OCI-LY3 (cell line): ENCODE data around the gene CDH23.

ENCODE experiments used
- H2AFZ ChIP-seq: fragments of 200-600, 300-600 bp; shearing (Covaris generic); 2 replicates; pipeline ENCODE4 v1.6.0; 2014; ENCODE audit warnings: antibody characterized with exemption, low read depth, low read length
- H3K27ac ChIP-seq: fragments of 200-600, 300-600 bp; sonication (generic); 2 replicates; pipeline ENCODE4 v1.5.1; 2014; ENCODE audit warnings: mild to moderate bottlenecking, low read length, moderate library complexity, mixed read lengths
- H3K27me3 ChIP-seq: fragments of 200-600, 300-600 bp; sonication (generic); 2 replicates; pipeline ENCODE4 v1.6.1; 2014; ENCODE audit warnings: low read depth, low read length, mixed read lengths
- H3K36me3 ChIP-seq: fragments of 200-600, 300-600 bp; sonication (generic); replicated peaks from 2 replicates; pipeline ENCODE3; 2014; ENCODE audit warnings: low read depth, low read length, mixed read lengths
- H3K4me1 ChIP-seq: fragments of 300-600, 200-600 bp; sonication (generic); 2 replicates; pipeline ENCODE4 v1.6.1; 2014; ENCODE audit warnings: low read length, mixed read lengths
- H3K4me2 ChIP-seq: fragments of 200-600, 300-600 bp; sonication (generic); 2 replicates; pipeline ENCODE4 v1.6.1; 2014; ENCODE audit warnings: low read length, mixed read lengths
- H3K4me3 ChIP-seq: fragments of 300-600, 200-600 bp; sonication (generic); 2 replicates; pipeline ENCODE4 v1.5.1; 2014; ENCODE audit warnings: antibody characterized with exemption, mild to moderate bottlenecking, low read length, moderate library complexity
- H3K79me2 ChIP-seq: fragments of 300-600, 200-600 bp; shearing (Covaris generic); 2 replicates; pipeline ENCODE4 v1.6.1; 2014; ENCODE audit warnings: mild to moderate bottlenecking, low read length, mixed read lengths
- H3K9ac ChIP-seq: fragments of 300-600, 200-600 bp; shearing (Covaris generic); 2 replicates; pipeline ENCODE4 v1.6.0; 2014; ENCODE audit warnings: mild to moderate bottlenecking, low read length, moderate library complexity
- H3K9me3 ChIP-seq: fragments of 200-600, 300-600 bp; shearing (Covaris generic); 2 replicates; pipeline ENCODE4 v1.6.1; 2014; ENCODE audit warnings: low read length, mixed read lengths; ENCODE audit not compliant: insufficient read depth
- H4K20me1 ChIP-seq: fragments of 200-600, 300-600 bp; sonication (generic); 2 replicates; pipeline ENCODE4 v1.6.1; 2016; ENCODE audit warnings: low read length, mixed read lengths; ENCODE audit not compliant: insufficient read depth
- EZH2phosphoT487 ChIP-seq: fragments of 200-600 bp; shearing (Covaris generic); IDR thresholded peaks from 2 replicates; pipeline ENCODE4 v1.6.1; 2018; ENCODE audit warnings: antibody characterized with exemption, mixed run types, low read depth
- TF ChIP-seq, protein P1 (sequence below): fragments of 200-600, 300-600 bp; sonication (generic); IDR thresholded peaks from 2 replicates; pipeline ENCODE4 v1.5.1; 2014; ENCODE audit warnings: antibody characterized with exemption, low read length, low read depth

The CDH23 gene

DNA sequence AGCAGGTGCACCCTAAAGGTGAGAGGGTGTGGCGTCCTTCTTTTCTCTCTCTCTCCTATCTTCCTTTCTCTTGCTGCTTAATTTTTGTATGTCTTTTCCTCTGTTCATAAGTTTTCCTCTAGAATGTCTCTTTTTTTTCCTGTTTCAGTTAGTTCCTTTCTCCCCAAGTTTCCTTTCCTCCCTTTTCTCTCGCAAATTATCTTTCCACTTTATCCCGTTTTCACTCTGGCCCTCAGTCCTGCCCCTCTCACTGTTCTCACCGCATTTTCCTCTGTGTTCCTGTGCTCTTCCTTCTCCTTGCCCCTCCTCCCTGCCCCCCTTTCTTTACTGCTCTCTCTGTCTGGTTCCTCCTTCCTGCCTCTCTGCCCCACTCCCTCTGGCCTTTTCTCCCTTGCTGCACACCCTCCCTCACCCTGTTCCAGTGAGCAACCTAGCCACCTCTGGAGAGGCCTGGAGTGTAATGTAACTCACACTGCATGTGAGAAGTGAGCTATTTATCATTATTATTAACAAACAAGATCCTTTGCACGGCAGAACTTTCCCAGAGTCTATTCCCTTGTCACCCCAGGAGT, 164.4 kb downstream of the CDH23 start:
- no peak overlapping the region for H3K9ac ChIP-seq
- TF ChIP-seq, protein P1, sequence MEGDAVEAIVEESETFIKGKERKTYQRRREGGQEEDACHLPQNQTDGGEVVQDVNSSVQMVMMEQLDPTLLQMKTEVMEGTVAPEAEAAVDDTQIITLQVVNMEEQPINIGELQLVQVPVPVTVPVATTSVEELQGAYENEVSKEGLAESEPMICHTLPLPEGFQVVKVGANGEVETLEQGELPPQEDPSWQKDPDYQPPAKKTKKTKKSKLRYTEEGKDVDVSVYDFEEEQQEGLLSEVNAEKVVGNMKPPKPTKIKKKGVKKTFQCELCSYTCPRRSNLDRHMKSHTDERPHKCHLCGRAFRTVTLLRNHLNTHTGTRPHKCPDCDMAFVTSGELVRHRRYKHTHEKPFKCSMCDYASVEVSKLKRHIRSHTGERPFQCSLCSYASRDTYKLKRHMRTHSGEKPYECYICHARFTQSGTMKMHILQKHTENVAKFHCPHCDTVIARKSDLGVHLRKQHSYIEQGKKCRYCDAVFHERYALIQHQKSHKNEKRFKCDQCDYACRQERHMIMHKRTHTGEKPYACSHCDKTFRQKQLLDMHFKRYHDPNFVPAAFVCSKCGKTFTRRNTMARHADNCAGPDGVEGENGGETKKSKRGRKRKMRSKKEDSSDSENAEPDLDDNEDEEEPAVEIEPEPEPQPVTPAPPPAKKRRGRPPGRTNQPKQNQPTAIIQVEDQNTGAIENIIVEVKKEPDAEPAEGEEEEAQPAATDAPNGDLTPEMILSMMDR, result no peak
- no peak for TF ChIP-seq EZH2phosphoT487
- no peaks in the 10 kb centered on the region for H3K4me1 ChIP-seq
- H3K27me3 ChIP-seq, result 0 out of 2 replicates have a peak, but pooled peaks cover 6% of the 10 kb centered on the region
- no peak overlapping the region for H3K27ac ChIP-seq
- H3K36me3 ChIP-seq, result no peaks in the 10 kb centered on the region
- no peaks in the 10 kb centered on the region for H3K79me2 ChIP-seq
- H4K20me1 ChIP-seq, result no peaks in the 10 kb centered on the region
- H3K4me2 ChIP-seq, result no peak overlapping the region
- no peak overlapping the region for H2AFZ ChIP-seq
- H3K9me3 ChIP-seq, result no peaks in the 10 kb centered on the region
- H3K4me3 ChIP-seq, result no peak overlapping the region

DNA sequence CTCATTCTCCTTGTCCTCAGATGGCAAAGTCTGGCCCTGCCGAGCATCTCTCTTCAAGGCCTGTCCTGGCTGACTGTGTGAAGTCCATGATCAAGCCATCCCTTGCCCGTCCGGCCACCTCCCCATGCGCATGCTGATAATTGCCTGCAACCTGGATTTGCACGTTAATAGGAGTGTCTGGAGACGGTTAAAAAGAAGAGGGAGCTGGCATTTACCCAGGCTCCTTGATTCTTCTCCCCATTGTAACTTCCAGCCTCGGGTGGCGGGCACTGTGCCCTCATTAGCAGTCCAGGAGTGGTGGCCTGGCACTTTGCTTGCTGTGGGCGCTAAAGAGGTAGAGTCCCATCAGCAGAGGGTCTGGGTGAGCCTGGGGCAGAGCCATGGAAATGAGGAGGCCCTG, 165.5 kb downstream of the CDH23 start:
- Histone ChIP-seq H3K4me2 (no peak overlapping the region), H3K9me3 (no peaks in the 10 kb centered on the region), H3K4me3 (no peak overlapping the region), H3K4me1 (no peaks in the 10 kb centered on the region), H2AFZ (no peak overlapping the region), H4K20me1 (no peaks in the 10 kb centered on the region), H3K9ac (no peak overlapping the region), H3K27ac (no peak overlapping the region), H3K27me3 (0 out of 2 replicates have a peak, but pooled peaks cover 6% of the 10 kb centered on the region), H3K79me2 (no peaks in the 10 kb centered on the region), H3K36me3 (no peaks in the 10 kb centered on the region)
- TF ChIP-seq, protein P1, result no peak
- TF ChIP-seq EZH2phosphoT487, result no peak

DNA sequence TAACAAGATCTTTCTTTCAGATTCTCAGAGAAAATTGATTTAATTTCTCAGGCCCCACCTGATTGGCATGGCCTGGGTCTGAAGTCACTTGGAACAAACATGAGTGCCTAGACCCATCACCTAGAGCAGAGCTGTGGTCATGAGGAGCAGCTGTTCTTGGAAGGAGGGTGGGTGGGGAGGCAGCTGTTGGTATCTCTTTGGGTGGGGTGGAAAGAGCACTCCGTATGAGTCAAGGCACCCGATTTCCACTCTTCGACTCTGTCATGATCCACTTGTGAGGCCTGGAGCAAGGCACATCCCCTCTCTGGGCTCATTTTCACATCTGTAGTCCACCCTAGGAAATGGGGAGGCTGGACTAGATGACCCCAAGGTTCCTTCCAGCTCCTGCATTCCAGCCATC, 166.2 kb downstream of the CDH23 start:
- H3K4me2 ChIP-seq, result no peak overlapping the region
- no peaks in the 10 kb centered on the region for H3K36me3 ChIP-seq
- H3K9me3 ChIP-seq, result no peaks in the 10 kb centered on the region

DNA sequence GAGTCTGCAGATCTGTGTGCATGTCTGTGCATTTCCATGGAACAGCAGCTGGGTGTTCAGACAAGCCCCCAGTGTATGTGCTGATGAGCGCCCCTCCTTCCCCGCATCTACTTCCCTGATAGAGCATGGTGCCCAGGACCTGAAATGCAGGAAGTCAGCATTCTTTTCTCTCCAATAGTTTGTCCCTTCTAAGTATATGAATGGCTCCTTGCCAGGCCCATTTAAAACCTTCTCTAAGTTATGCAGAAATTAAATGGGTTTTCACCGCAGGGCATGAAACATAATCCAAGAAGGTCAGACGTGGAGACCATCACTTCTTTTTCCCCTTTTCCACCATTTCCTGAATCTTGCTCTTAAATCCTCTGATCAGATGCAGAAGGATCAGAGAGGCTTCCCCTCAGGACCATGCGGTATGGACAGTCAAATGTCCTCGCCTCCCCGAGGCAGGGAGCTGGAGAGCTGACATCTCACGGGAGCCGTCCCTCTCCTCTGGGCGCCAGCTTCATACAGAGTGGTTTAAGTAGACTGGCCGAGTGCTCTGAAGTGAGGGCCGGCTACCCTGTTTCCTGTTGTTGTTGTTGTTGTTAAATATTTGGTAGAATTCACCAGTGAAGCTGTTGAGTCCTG, 167.6 kb downstream of the CDH23 start:
- Histone ChIP-seq H2AFZ (no peak overlapping the region), H3K9me3 (no peaks in the 10 kb centered on the region), H3K36me3 (no peaks in the 10 kb centered on the region), H4K20me1 (no peaks in the 10 kb centered on the region), H3K27ac (no peak overlapping the region), H3K79me2 (no peaks in the 10 kb centered on the region), H3K4me2 (no peak overlapping the region), H3K27me3 (0 out of 2 replicates have a peak, but pooled peaks cover 6% of the 10 kb centered on the region), H3K4me3 (no peak overlapping the region), H3K4me1 (no peaks in the 10 kb centered on the region), H3K9ac (no peak overlapping the region)
- TF ChIP-seq, protein P1, result no peak
- TF ChIP-seq EZH2phosphoT487, result no peak

More for the DNA sequence above, 166.2 kb downstream of the CDH23 start:
- H3K4me1 ChIP-seq, result no peaks in the 10 kb centered on the region
- no peak overlapping the region for H2AFZ ChIP-seq
- 0 out of 2 replicates have a peak, but pooled peaks cover 6% of the 10 kb centered on the region for H3K27me3 ChIP-seq
- no peak overlapping the region for H3K4me3 ChIP-seq
- TF ChIP-seq EZH2phosphoT487, result no peak
- TF ChIP-seq, protein P1, result no peak
- H3K27ac ChIP-seq, result no peak overlapping the region
- H3K79me2 ChIP-seq, result no peaks in the 10 kb centered on the region
- H4K20me1 ChIP-seq, result no peaks in the 10 kb centered on the region
- H3K9ac ChIP-seq, result no peak overlapping the region
